ENCODE results near the gene VSNL1. TPM values are rescaled to one million over a fixed set of nuclear protein-coding genes. Genes with fewer than 3 reads are reported as not detected.

The VSNL1 gene
- total and polyA plus RNA-seq, 12 donors = 7.2 to 51.1 (median 21.2) TPM

DNA sequence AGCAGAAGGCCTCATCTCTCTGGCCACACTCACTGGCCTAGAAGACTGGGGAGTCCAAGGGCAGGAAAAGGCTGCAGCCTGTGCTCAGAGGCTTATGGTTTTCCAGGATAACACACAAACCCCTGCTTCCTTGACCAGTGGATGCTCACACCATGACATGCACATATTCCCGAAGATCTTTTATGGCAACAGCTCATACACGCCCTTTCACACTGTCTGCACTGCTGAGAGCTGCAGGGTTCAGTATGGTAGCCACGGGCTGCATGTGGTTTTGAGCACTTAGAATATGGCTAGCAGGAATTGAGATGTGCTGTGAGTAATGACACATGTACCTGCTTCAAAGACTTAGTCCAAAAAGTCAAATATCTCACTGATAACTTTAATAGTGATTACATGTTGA is 95.8 kb downstream of the VSNL1 start:
- 86 to 94% (median 93%) methylated on average over 2 to 3 of the region's 3 CpGs for WGBS, 4 donors
- no peak for TF ChIP-seq POLR2A (IDR thresholded peaks at IDR 0.05)
- TF ChIP-seq, protein P1, sequence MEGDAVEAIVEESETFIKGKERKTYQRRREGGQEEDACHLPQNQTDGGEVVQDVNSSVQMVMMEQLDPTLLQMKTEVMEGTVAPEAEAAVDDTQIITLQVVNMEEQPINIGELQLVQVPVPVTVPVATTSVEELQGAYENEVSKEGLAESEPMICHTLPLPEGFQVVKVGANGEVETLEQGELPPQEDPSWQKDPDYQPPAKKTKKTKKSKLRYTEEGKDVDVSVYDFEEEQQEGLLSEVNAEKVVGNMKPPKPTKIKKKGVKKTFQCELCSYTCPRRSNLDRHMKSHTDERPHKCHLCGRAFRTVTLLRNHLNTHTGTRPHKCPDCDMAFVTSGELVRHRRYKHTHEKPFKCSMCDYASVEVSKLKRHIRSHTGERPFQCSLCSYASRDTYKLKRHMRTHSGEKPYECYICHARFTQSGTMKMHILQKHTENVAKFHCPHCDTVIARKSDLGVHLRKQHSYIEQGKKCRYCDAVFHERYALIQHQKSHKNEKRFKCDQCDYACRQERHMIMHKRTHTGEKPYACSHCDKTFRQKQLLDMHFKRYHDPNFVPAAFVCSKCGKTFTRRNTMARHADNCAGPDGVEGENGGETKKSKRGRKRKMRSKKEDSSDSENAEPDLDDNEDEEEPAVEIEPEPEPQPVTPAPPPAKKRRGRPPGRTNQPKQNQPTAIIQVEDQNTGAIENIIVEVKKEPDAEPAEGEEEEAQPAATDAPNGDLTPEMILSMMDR (IDR thresholded peaks at IDR 0.05) = no peak
- H3K4me1 ChIP-seq (replicated peaks in 1 of 2) = no peaks in the 10 kb centered on the region
- H3K4me3 ChIP-seq = no peak overlapping the region
- peak in 1 of 7 donors; percentile 14 for DNase-seq
- no peaks in the 10 kb centered on the region for H3K27me3 ChIP-seq
- H3K9me3 ChIP-seq (replicated peaks in 1 of 3) = no peaks in the 10 kb centered on the region
- H3K27ac ChIP-seq = no peak overlapping the region
- intact Hi-C loops (cut with DNase I) = no loop called here
- no peaks in the 10 kb centered on the region for H3K36me3 ChIP-seq (replicated peaks in 1 of 2)

DNA sequence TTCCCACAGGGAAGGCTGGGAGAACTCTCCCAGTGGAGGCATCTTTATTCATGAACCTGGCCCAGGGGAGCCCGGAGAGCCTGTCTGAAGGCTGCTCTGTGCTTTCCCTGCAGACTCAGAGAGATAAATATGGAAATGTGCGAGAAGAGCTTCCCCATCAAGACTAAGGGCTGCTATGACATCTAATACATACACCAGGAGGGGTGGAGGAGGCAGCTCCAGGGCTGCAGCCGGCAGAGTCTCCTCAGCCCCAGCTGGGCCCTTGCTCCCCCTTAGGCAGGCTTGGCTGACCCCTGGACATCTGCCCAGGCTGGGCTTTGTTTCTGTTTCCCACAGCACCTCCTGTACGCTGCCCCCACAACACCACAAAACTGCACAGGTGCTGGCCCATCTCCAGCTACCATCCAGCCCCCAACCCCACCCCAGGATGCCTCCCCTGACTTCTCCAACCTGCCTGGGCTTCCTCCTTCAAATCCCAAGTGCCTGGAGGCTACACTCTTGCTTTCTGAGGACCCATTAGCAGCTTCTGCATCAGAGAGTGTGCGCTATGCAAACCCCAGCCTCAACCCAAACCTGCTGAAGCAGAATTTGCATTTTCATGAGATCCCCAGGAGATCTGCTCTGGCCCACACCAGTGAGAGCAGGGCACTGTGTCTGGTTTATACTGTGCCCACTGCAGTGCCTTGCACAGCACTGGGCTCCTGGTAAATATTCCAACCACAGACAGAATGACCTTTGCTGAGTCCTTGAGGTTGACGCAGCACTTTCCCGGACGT is 96.8 kb downstream of the VSNL1 start:
- peak in 1 of 7 donors; percentile 31 for DNase-seq
- H3K4me3 ChIP-seq = no peak overlapping the region
- intact Hi-C loops (cut with DNase I) = no loop called here
- peak overlapping the region in 2 of 5 donors; percentile 28 to 61 for H3K27ac ChIP-seq
- no peaks in the 10 kb centered on the region for H3K36me3 ChIP-seq (replicated peaks in 1 of 2)
- 37 to 59% (median 52%) methylated on average over 3 to 8 of the region's 8 CpGs for WGBS, 4 donors
- TF ChIP-seq, protein P1 (IDR thresholded peaks at IDR 0.05) = no peak
- TF ChIP-seq POLR2A (IDR thresholded peaks at IDR 0.05) = no peak
- H3K27me3 ChIP-seq = no peaks in the 10 kb centered on the region
- H3K4me1 ChIP-seq (replicated peaks in 1 of 2) = no peaks in the 10 kb centered on the region
- H3K9me3 ChIP-seq (replicated peaks in 1 of 3) = no peaks in the 10 kb centered on the region

DNA sequence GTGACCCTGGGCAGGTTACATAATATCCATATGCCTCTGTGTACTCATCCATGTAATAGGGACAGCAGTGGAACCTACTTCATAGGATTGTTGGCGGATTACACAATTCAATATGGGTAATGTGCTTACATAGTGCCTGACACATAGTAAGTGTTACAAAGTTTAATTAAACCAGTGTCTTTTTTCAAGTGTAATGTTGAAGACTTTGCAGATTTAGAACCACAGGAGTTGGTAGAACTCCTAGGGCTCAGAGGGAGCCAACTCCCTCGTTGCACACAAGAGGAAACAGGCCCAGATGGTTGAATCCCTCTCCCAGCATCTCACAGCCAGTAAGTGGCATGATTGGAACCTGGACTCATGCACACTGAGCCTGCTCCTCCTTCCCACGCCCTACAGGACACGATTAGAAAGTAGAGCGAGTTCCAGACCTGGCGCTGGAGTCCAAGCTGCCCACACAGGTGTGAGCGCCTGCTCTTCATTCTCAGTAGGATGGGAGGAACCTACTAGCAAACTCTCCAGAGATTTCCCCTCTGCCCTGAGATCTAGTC is 97.8 kb downstream of the VSNL1 start:
- H3K9me3 ChIP-seq (replicated peaks in 1 of 3) = no peaks in the 10 kb centered on the region
- no peak for DNase-seq
- H3K27me3 ChIP-seq = no peaks in the 10 kb centered on the region
- H3K4me1 ChIP-seq (replicated peaks in 1 of 2) = peaks cover 0 to 5% of the 10 kb centered on the region in 2 donors
- no peaks in the 10 kb centered on the region for H3K36me3 ChIP-seq (replicated peaks in 1 of 2)
- H3K4me3 ChIP-seq = no peak overlapping the region
- 84 to 93% (median 92%) methylated on average over 7 of the region's 7 CpGs for WGBS, 4 donors
- peak overlapping the region in 2 of 5 donors; percentile 28 to 40 for H3K27ac ChIP-seq
- TF ChIP-seq, protein P1 (IDR thresholded peaks at IDR 0.05) = no peak
- no peak for TF ChIP-seq POLR2A (IDR thresholded peaks at IDR 0.05)
- intact Hi-C loops (cut with DNase I) = no loop called here

DNA sequence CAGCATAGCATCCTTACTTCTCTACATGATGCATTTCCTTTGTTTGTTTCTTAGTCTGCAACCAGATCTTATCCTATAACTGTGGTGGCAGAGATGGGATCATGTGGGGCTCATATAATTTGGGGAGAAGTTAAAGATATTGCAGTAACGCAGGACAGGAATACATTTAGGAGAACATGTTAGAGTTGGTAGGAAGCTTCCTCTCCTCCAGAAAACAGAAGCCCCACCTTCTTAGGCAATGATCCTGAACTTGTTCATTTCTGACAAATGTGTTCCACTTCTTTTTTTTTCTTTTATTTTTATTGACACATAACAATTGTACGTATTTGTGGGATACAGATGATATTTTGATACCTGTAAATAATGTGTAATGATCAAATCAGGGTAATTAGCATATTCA is 99.9 kb downstream of the VSNL1 start:
- DNase-seq = no peak
- Histone ChIP-seq H3K4me3 (no peak overlapping the region), H3K9me3 (replicated peaks in 1 of 3) (no peaks in the 10 kb centered on the region), H3K27ac (no peak overlapping the region), H3K4me1 (replicated peaks in 1 of 2) (peaks cover 6 to 15% of the 10 kb centered on the region in 2 donors), H3K36me3 (replicated peaks in 1 of 2) (no peaks in the 10 kb centered on the region), H3K27me3 (no peaks in the 10 kb centered on the region)
- intact Hi-C loops (cut with DNase I) = no loop called here
- TF ChIP-seq, protein P1 (IDR thresholded peaks at IDR 0.05) = no peak
- TF ChIP-seq POLR2A (IDR thresholded peaks at IDR 0.05) = no peak
- 84 to 96% (median 91%) methylated on average over 2 of the region's 2 CpGs for WGBS, 4 donors
